PFSK-1 (cell line): Measurements from ENCODE around the gene ST6GALNAC3.

Source experiments
- FOXP2 ChIP-seq: optimal IDR thresholded peaks from 2 replicates; pipeline ENCODE3; 2011; ENCODE audit warnings: borderline replicate concordance, control low read depth, inconsistent platforms; ENCODE audit not compliant: insufficient read depth; ENCODE audit errors: extremely low read length, extremely low read depth
- POLR2AphosphoS5 ChIP-seq: IDR thresholded peaks from 2 replicates; pipeline ENCODE4 v1.6.1; 2012; ENCODE audit warnings: low read depth, mild to moderate bottlenecking, control low read depth, low read length, moderate library complexity
- REST ChIP-seq, 2 experiments: IDR thresholded peaks; 2 replicates each; pipeline versions ENCODE4 v1.6.1 to v1.8.0; 2011 to 2012; ENCODE audit warnings: low read depth in 2 of 2, low read length in 2 of 2, control low read depth in 1 of 2, inconsistent platforms in 1 of 2, mild to moderate bottlenecking in 1 of 2, moderate library complexity in 1 of 2; ENCODE audit not compliant: insufficient read depth in 1 of 2
- SIN3A ChIP-seq: IDR thresholded peaks from 2 replicates; pipeline ENCODE4 v1.6.1; 2012; ENCODE audit warnings: mild to moderate bottlenecking, low read length, moderate library complexity, borderline replicate concordance; ENCODE audit not compliant: insufficient read depth
- TAF1 ChIP-seq: IDR thresholded peaks from 2 replicates; pipeline ENCODE4 v1.6.1; 2012; ENCODE audit warnings: low read length, control low read depth, borderline replicate concordance; ENCODE audit not compliant: insufficient read depth

The ST6GALNAC3 gene

GRCh38 chr1:76577525-76578185 lies 503.1 kb downstream of the ST6GALNAC3 start:
- TF ChIP-seq POLR2AphosphoS5 = no peak
- TF ChIP-seq TAF1 = no peak
- TF ChIP-seq REST (IDR thresholded peaks at IDR 0.05; ENCODE audit: insufficient read depth in 1 of 2, low read depth in 2 of 2, low read length in 2 of 2) = no peak

- TF ChIP-seq POLR2AphosphoS5 = no peak
- TF ChIP-seq SIN3A = no peak
- TF ChIP-seq FOXP2 = no peak
- no peak for TF ChIP-seq TAF1
- no peak for TF ChIP-seq REST (IDR thresholded peaks at IDR 0.05; ENCODE audit: insufficient read depth in 1 of 2, low read depth in 2 of 2, low read length in 2 of 2)
These were observed 505.7 kb downstream of the ST6GALNAC3 start for GRCh38 chr1:76580206-76580605.

GRCh38 chr1:76581712-76582111 lies 507.2 kb downstream of the ST6GALNAC3 start:
- no peak for TF ChIP-seq FOXP2
- no peak for TF ChIP-seq REST (IDR thresholded peaks at IDR 0.05; ENCODE audit: insufficient read depth in 1 of 2, low read depth in 2 of 2, low read length in 2 of 2)
- TF ChIP-seq SIN3A = no peak
- TF ChIP-seq POLR2AphosphoS5 = no peak
- no peak for TF ChIP-seq TAF1

GRCh38 chr1:76583235-76583868 lies 508.8 kb downstream of the ST6GALNAC3 start:
- TF ChIP-seq FOXP2 (no peak), SIN3A (no peak), POLR2AphosphoS5 (no peak), REST (IDR thresholded peaks at IDR 0.05; ENCODE audit: insufficient read depth in 1 of 2, low read depth in 2 of 2, low read length in 2 of 2) (no peak), TAF1 (no peak)
